Left ventricle myocardium inferior (tissue), 1 donor: ENCODE data around the gene TEFM. TPM values are rescaled to one million over a fixed set of nuclear protein-coding genes. Genes with fewer than 3 reads are reported as not detected.
"Not testable (repeated sequence)": the region's sequence is repeated elsewhere in the genome, so short reads cannot be mapped to it uniquely, and the experiment has no call there.

Source experiments
- DNase-seq: peaks from one replicate; pipeline ENCODE4 v3.0.0-alpha.2; 2020
- H3K27ac ChIP-seq: fragments of 200-600 bp; replicated peaks from 2 replicates; pipeline ENCODE4 v1.8.0; 2021
- H3K27me3 ChIP-seq: fragments of 200-600 bp; 2 replicates; pipeline ENCODE4 v1.8.0; 2021; ENCODE audit warnings: low read depth
- H3K36me3 ChIP-seq: fragments of 200-600 bp; 2 replicates; pipeline ENCODE4 v1.8.0; 2021
- H3K4me1 ChIP-seq: fragments of 200-600 bp; 2 replicates; pipeline ENCODE4 v1.8.0; 2021
- H3K4me3 ChIP-seq: fragments of 200-600 bp; 2 replicates; pipeline ENCODE4 v1.8.0; 2021; ENCODE audit warnings: mild to moderate bottlenecking, moderate library complexity
- H3K9me3 ChIP-seq: fragments of 200-600 bp; replicated peaks from 2 replicates; pipeline ENCODE4 v1.8.0; 2021
- intact Hi-C: fragments of 100-400 bp; cut with micrococcal nuclease; formaldehyde crosslinking; loops from one replicate; pipeline ENCODE4 v1.11.0; 2022
- total RNA-seq: library from RNA; stranded (reverse); fragmentation: NEBNext Ultra II Directional; extraction: Animal tissue kit (Norgen Biotek cat#: 25700); gene quantifications from one replicate; pipeline ENCODE4 v1.2.1, GENCODE V29; 2021
- TF ChIP-seq, protein P1 (sequence below): fragments of 200-600 bp; IDR thresholded peaks from 2 replicates; pipeline ENCODE4 v1.8.0; 2021; ENCODE audit warnings: antibody characterized with exemption, mild to moderate bottlenecking, borderline replicate concordance
- donor health status: DM: no; HTN: yes; CAD: no; lungs with severe emphysema.

TEFM gene
- total RNA-seq, 1 donor from 2014 or later = 17.7 TPM

DNA sequence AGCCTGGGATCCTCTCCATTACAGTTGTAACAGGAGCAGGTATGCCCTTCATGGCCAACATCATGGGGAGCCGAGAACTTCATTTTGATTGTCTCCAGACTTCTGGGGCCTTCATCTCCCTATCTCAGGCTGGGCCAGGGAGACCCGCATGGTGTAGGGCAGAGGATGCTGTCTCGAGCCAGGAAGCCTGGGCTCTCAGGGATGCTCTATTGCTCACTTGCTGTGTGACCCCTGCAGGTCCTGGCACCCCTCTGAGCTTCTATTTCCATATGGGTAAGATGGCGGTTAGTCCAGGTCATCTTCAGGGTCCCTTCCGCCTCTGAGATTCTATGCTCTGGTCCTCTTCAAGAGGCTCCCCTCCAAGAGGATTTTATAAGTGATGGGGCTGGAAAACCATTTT, 44.2 kb upstream of the TEFM start:
- peak overlapping the region; percentile 50 for H3K27ac ChIP-seq

DNA sequence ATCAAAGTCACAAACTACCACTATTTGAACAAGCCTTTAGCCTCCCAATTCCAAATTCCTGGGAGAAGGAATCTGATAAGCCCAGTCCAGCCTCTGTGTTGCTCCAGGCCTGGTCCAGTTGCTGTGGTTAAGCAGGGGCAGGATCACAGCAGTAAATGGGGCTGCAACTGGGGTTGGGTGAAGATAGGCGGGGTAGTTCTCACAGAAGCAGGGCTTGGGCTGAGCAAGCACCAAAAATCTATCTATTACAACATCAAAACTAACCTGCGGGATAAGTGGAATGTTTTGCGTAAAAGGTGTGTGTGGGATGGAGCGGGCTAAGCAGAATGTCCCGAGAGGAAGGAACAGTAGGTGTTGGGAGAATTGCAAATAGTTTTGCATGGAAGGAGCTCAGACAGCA, 41.8 kb upstream of the TEFM start:
- DNase-seq = no peak
- Histone ChIP-seq H3K4me1 (peaks cover 15% of the 10 kb centered on the region), H3K27ac (no peak overlapping the region), H3K27me3 (no peaks in the 10 kb centered on the region), H3K36me3 (no peaks in the 10 kb centered on the region), H3K4me3 (no peak overlapping the region), H3K9me3 (no peaks in the 10 kb centered on the region)
- TF ChIP-seq, protein P1, sequence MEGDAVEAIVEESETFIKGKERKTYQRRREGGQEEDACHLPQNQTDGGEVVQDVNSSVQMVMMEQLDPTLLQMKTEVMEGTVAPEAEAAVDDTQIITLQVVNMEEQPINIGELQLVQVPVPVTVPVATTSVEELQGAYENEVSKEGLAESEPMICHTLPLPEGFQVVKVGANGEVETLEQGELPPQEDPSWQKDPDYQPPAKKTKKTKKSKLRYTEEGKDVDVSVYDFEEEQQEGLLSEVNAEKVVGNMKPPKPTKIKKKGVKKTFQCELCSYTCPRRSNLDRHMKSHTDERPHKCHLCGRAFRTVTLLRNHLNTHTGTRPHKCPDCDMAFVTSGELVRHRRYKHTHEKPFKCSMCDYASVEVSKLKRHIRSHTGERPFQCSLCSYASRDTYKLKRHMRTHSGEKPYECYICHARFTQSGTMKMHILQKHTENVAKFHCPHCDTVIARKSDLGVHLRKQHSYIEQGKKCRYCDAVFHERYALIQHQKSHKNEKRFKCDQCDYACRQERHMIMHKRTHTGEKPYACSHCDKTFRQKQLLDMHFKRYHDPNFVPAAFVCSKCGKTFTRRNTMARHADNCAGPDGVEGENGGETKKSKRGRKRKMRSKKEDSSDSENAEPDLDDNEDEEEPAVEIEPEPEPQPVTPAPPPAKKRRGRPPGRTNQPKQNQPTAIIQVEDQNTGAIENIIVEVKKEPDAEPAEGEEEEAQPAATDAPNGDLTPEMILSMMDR = no peak
- intact Hi-C loops = no loop called here

More for the DNA sequence above, 44.2 kb upstream of the TEFM start:
- Histone ChIP-seq H3K9me3 (no peaks in the 10 kb centered on the region), H3K4me1 (peaks cover 16% of the 10 kb centered on the region), H3K27me3 (no peaks in the 10 kb centered on the region), H3K4me3 (no peak overlapping the region), H3K36me3 (no peaks in the 10 kb centered on the region)
- intact Hi-C loops = no loop called here
- TF ChIP-seq, protein P1 = no peak
- no peak for DNase-seq

DNA sequence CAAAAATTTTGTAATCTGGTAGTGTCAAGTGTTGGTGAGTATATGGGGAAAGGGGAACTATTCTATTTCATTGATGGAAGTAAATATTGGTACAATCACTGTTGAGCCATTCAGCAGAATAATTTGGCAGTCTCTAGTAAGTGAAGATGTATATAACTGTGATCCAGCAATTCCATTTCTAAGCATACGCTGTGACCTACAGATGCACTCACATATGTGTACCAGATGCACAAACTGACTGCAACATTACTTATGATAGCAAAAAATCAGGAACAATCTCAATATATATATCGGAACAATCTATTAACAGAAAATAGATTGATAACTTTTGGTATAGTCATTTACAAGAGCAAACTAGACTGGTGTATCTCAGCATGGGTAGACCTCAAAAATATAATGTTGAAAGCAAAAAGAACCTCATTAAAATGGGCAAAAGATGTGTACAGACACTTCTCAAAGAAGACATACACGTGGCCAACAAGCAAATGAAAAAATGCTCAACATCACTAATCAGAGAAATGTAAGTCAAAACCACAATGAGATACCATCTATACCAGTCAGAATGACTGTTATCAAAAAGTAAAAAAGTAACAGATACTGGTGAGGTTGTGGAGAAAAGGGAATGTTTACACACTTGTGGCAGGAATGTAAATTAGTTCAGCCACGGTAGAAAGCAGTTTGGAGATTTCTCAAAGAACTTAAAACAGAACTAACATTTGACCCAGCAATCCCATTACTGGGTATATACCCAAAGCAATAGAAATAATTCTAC, 36.5 kb upstream of the TEFM start:
- Histone ChIP-seq H3K27me3 (no peaks in the 10 kb centered on the region), H3K36me3 (peaks cover 4% of the 10 kb centered on the region)
- TF ChIP-seq, protein P1 = no peak

DNA sequence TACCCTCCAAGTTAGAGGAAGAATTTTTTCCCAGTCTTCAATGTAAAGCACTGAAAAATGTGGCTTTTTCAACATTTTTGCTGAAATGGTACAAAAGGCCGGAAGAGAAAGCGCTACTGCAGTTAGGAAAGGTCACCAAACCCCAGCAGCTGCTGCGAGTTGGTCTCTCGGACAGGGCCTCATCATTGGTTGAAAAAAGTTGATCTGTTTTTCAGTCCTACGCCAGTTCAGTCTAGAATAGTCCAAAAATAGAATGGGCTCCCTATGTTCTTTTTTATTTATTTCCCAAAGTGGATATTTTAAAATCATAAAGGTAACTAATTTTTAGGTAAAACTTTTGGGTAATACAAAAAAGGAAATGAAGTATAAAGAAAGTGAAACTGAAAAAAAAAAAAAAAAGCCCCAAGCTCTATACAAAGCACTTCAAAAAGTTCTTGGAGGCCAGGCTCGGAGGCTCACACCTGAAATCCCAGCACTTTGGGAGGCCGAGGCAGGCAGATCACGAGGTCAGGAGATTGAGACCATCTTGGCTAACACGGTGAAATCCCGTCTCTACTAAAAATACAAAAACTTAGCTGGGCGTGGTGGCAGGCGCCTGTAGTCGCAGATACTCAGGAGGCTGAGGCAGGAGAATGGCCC, 33.1 kb upstream of the TEFM start:
- Histone ChIP-seq H3K27me3 (no peaks in the 10 kb centered on the region), H3K4me3 (no peak overlapping the region), H3K9me3 (no peaks in the 10 kb centered on the region), H3K4me1 (no peaks in the 10 kb centered on the region), H3K36me3 (peaks cover 10% of the 10 kb centered on the region), H3K27ac (peak overlapping the region; percentile 56)
- no peak for DNase-seq
- TF ChIP-seq, protein P1 = no peak
- intact Hi-C loops = no loop called here

More for the DNA sequence above, 36.5 kb upstream of the TEFM start:
- Histone ChIP-seq H3K27ac (no peak overlapping the region), H3K4me1 (no peaks in the 10 kb centered on the region), H3K4me3 (no peak overlapping the region), H3K9me3 (no peaks in the 10 kb centered on the region)
- intact Hi-C loops = no loop called here
- no peak for DNase-seq

DNA sequence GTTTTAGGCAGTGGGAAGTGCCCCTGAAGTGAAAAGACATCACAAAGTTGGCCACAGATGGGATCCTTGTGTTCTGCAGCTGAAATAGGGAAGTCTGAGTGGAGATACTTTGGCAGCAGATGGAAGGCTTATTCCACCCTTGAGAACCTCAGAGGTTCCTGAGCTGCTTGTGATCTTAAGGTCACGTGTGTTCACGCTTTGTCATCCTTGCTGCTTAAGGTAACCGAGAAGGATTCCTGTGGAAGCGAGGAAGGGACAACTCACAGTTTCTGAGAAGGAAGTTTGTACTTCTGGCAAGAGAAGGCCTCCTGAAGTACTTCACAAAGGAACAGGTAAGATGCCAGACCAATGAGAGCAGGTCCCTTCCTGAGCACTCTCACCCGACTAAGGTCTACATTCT, 27.9 kb upstream of the TEFM start:
- DNase-seq = no peak
- intact Hi-C loops = no loop called here
- Histone ChIP-seq H3K4me1 (no peaks in the 10 kb centered on the region), H3K27ac (no peak overlapping the region), H3K27me3 (peaks cover 15% of the 10 kb centered on the region), H3K4me3 (no peak overlapping the region), H3K36me3 (peaks cover 6% of the 10 kb centered on the region), H3K9me3 (no peaks in the 10 kb centered on the region)
- TF ChIP-seq, protein P1 = no peak

DNA sequence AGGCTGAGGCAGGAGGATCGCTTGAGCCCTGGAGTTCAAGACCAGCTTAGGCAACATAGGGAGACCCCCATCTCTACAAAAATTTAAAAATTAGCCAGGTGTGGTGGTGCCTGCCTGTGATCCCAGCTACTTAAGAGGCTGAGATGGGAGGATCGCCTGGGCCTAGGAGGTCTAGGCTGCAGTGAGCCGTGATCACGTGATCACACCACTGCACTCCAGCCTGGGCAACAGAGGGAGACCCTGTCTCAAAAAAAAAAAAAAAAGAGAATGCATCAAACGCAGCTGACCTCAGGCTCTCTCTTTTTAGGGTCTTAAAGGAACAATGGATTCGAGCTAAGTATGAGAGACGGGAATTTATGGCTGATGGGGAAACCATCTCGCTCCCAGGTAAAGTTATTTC, 25.5 kb upstream of the TEFM start:
- H3K9me3 ChIP-seq, intact Hi-C loops, H3K4me3 ChIP-seq, H3K4me1 ChIP-seq, H3K36me3 ChIP-seq, DNase-seq, H3K27ac ChIP-seq: not testable (repeated sequence)
- H3K27me3 ChIP-seq = peaks cover 20% of the 10 kb centered on the region
